Lower lobe of right lung (tissue), 2 donors: ENCODE measurements around the gene GLIPR1. TPM values are rescaled to one million over a fixed set of nuclear protein-coding genes. Genes with fewer than 3 reads are reported as not detected.
A peak's percentile ranks its signal among the peaks of the same experiment; 100 is the strongest.
"Not testable (repeated sequence)": the region's sequence is repeated elsewhere in the genome, so short reads cannot be mapped to it uniquely, and the experiment has no call there.

Experiments used
- ATAC-seq, 2 donors: fragments of 200-7000 bp; cut with Tn5 transposase; one replicate each; pipeline ENCODE4 v1.9.1; 2020 to 2022; ENCODE audit warnings: mild to moderate bottlenecking in 2 of 2, moderate library complexity in 2 of 2
- DNase-seq: peaks from one replicate; pipeline ENCODE4 v3.0.0-alpha.2; 2020
- H3K27ac ChIP-seq: fragments of 200-600 bp; one replicate; pipeline ENCODE4 v1.8.0; 2022
- H3K27me3 ChIP-seq: fragments of 200-600 bp; one replicate; pipeline ENCODE4 v1.8.0; 2022; ENCODE audit warnings: low read depth
- H3K36me3 ChIP-seq: fragments of 200-600 bp; one replicate; pipeline ENCODE4 v1.8.0; 2022; ENCODE audit warnings: mild to moderate bottlenecking
- H3K4me1 ChIP-seq: fragments of 200-600 bp; one replicate; pipeline ENCODE4 v1.8.0; 2022
- H3K4me3 ChIP-seq: fragments of 200-600 bp; one replicate; pipeline ENCODE4 v1.8.0; 2022; ENCODE audit warnings: mild to moderate bottlenecking
- H3K9me3 ChIP-seq: fragments of 200-600 bp; one replicate; pipeline ENCODE4 v1.8.0; 2022
- intact Hi-C: fragments of 100-400 bp; cut with DNase I; formaldehyde crosslinking; loops from one replicate; pipeline ENCODE4 v1.11.0; 2022
- total RNA-seq: library from RNA; stranded (reverse); fragmentation: NEBNext Ultra II Directional; extraction: Animal tissue kit (Norgen Biotek cat#: 25700); gene quantifications from one replicate; pipeline ENCODE4 v1.2.1, GENCODE V29; 2021
- TF ChIP-seq, protein P1 (sequence below): fragments of 200-600 bp; IDR thresholded peaks from one replicate; pipeline ENCODE4 v1.8.0; 2022; ENCODE audit warnings: antibody characterized with exemption, mild to moderate bottlenecking
- donor health status: DM: no; HTN: yes; CAD: no; lungs with severe emphysema.

Gene GLIPR1
- total RNA-seq, 1 donor from 2014 or later, result 52.0 TPM

- Histone ChIP-seq H3K36me3 (no peaks in the 10 kb centered on the region), H3K9me3 (no peaks in the 10 kb centered on the region), H3K27ac (no peak overlapping the region), H3K27me3 (no peaks in the 10 kb centered on the region), H3K4me1 (no peaks in the 10 kb centered on the region), H3K4me3 (no peak overlapping the region)
- TF ChIP-seq, protein P1, sequence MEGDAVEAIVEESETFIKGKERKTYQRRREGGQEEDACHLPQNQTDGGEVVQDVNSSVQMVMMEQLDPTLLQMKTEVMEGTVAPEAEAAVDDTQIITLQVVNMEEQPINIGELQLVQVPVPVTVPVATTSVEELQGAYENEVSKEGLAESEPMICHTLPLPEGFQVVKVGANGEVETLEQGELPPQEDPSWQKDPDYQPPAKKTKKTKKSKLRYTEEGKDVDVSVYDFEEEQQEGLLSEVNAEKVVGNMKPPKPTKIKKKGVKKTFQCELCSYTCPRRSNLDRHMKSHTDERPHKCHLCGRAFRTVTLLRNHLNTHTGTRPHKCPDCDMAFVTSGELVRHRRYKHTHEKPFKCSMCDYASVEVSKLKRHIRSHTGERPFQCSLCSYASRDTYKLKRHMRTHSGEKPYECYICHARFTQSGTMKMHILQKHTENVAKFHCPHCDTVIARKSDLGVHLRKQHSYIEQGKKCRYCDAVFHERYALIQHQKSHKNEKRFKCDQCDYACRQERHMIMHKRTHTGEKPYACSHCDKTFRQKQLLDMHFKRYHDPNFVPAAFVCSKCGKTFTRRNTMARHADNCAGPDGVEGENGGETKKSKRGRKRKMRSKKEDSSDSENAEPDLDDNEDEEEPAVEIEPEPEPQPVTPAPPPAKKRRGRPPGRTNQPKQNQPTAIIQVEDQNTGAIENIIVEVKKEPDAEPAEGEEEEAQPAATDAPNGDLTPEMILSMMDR, result no peak
- DNase-seq, result no peak
- no peak for ATAC-seq
- intact Hi-C loops, result no loop called here
Observed at GRCh38 chr12:75447691-75448393, 32.7 kb upstream of the GLIPR1 start.

GRCh38 chr12:75452675-75453330 is 27.8 kb upstream of the GLIPR1 start:
- Histone ChIP-seq H3K4me3 (no peak overlapping the region), H3K36me3 (no peaks in the 10 kb centered on the region), H3K4me1 (no peaks in the 10 kb centered on the region), H3K27ac (no peak overlapping the region), H3K9me3 (peaks cover 5% of the 10 kb centered on the region), H3K27me3 (no peaks in the 10 kb centered on the region)
- no peak for ATAC-seq
- intact Hi-C loops, result no loop called here
- TF ChIP-seq, protein P1, result no peak
- DNase-seq, result no peak

- no peaks in the 10 kb centered on the region for H3K27me3 ChIP-seq
- H3K36me3 ChIP-seq, result no peaks in the 10 kb centered on the region
- ATAC-seq (peak in 1 of 2 donors; percentile 9), DNase-seq (no peak)
- intact Hi-C loops, result no loop called here
- peaks cover 8% of the 10 kb centered on the region for H3K9me3 ChIP-seq
- no peak overlapping the region for H3K4me3 ChIP-seq
- TF ChIP-seq, protein P1, result no peak
- H3K4me1 ChIP-seq, result no peaks in the 10 kb centered on the region
- H3K27ac ChIP-seq, result no peak overlapping the region
Observed at GRCh38 chr12:75455839-75456238, 24.7 kb upstream of the GLIPR1 start.

DNA sequence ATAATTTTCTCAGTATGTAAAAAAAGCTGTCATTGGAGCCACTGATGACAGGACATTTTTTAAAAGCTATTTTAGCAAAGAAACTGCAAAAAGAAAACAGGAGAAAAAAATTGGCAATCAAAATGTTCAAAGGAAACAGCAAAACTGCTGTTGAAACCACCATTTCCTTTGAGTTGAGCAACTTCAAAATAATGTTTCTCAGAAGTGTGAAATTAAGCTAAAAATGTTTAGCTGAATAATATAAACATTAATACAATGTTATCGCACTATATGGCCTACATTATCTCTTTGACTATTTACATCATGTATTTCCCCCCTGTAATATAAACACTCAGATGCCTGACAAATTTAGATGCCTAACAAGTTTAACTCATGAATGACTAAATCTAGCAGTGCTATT is 23.4 kb upstream of the GLIPR1 start:
- TF ChIP-seq, protein P1, result no peak
- intact Hi-C loops, result no loop called here
- ATAC-seq (no peak), DNase-seq (no peak)
- peaks cover 8% of the 10 kb centered on the region for H3K9me3 ChIP-seq
- H3K36me3 ChIP-seq, result no peaks in the 10 kb centered on the region
- H3K4me1 ChIP-seq, result no peaks in the 10 kb centered on the region
- no peaks in the 10 kb centered on the region for H3K27me3 ChIP-seq
- no peak overlapping the region for H3K4me3 ChIP-seq
- H3K27ac ChIP-seq, result no peak overlapping the region

GRCh38 chr12:75457866-75458265 is 22.7 kb upstream of the GLIPR1 start:
- intact Hi-C loops, result not testable (repeated sequence)

GRCh38 chr12:75459755-75460154 is 20.8 kb upstream of the GLIPR1 start:
- no peak for ATAC-seq
- H3K9me3 ChIP-seq, result peaks cover 12% of the 10 kb centered on the region
- H3K27ac ChIP-seq, result no peak overlapping the region
- TF ChIP-seq, protein P1, result no peak
- H3K36me3 ChIP-seq, result no peaks in the 10 kb centered on the region
- H3K27me3 ChIP-seq, result no peaks in the 10 kb centered on the region
- no peak for DNase-seq
- intact Hi-C loops, result no loop called here
- no peak overlapping the region for H3K4me3 ChIP-seq
- no peaks in the 10 kb centered on the region for H3K4me1 ChIP-seq

More at GRCh38 chr12:75457866-75458265, 22.7 kb upstream of the GLIPR1 start:
- H3K9me3 ChIP-seq, H3K27me3 ChIP-seq, H3K4me1 ChIP-seq, H3K36me3 ChIP-seq, H3K4me3 ChIP-seq, DNase-seq, ATAC-seq, H3K27ac ChIP-seq: not testable (repeated sequence)
